Ishikawa (cell line): ENCODE results near the gene POLH.
A peak's percentile ranks its signal among the peaks of the same experiment; 100 is the strongest.

Source experiments
- CEBPB ChIP-seq: IDR thresholded peaks from 2 replicates; pipeline ENCODE4 v1.6.1; 2012
- CREB1 ChIP-seq: IDR thresholded peaks from 2 replicates; pipeline ENCODE4 v1.6.1; 2012; ENCODE audit warnings: low read depth
- EGR1 ChIP-seq: IDR thresholded peaks from 2 replicates; pipeline ENCODE4 v1.6.1; 2012
- EP300 ChIP-seq: IDR thresholded peaks from 2 replicates; pipeline ENCODE4 v1.6.1; 2012; ENCODE audit warnings: borderline replicate concordance
- FOXM1 ChIP-seq: IDR thresholded peaks from 2 replicates; pipeline ENCODE4 v1.6.1; 2012; ENCODE audit warnings: low read depth, borderline replicate concordance
- MAX ChIP-seq: IDR thresholded peaks from 2 replicates; pipeline ENCODE4 v1.6.1; 2012
- NFIC ChIP-seq: IDR thresholded peaks from 2 replicates; pipeline ENCODE4 v1.6.1; 2012
- RAD21 ChIP-seq: IDR thresholded peaks from 2 replicates; pipeline ENCODE4 v1.6.1; 2012; ENCODE audit warnings: low read depth
- REST ChIP-seq: IDR thresholded peaks from 2 replicates; pipeline ENCODE4 v1.6.1; 2012; ENCODE audit warnings: low read depth, mild to moderate bottlenecking
- TAF1 ChIP-seq: IDR thresholded peaks from 2 replicates; pipeline ENCODE4 v1.6.1; 2012; ENCODE audit warnings: low read depth, mild to moderate bottlenecking
- TCF12 ChIP-seq: IDR thresholded peaks from 2 replicates; pipeline ENCODE4 v1.6.1; 2012; ENCODE audit warnings: low read depth
- TEAD4 ChIP-seq: IDR thresholded peaks from 2 replicates; pipeline ENCODE4 v1.6.1; 2012
- YY1 ChIP-seq: IDR thresholded peaks from 2 replicates; pipeline ENCODE4 v1.6.1; 2012; ENCODE audit warnings: low read depth
- ZBTB7A ChIP-seq: IDR thresholded peaks from 2 replicates; pipeline ENCODE4 v1.6.1; 2012; ENCODE audit warnings: low read depth
- TF ChIP-seq, protein P1 (sequence below): IDR thresholded peaks from 2 replicates; pipeline ENCODE4 v1.6.1; 2012

The POLH gene

GRCh38 chr6:43628393-43629103 lies 52.6 kb downstream of the POLH start:
- TF ChIP-seq TAF1 = no peak
- TF ChIP-seq ZBTB7A = peak; percentile 87; the same call in 1 of the 2 replicates
- TF ChIP-seq TCF12 = no peak
- no peak for TF ChIP-seq MAX

DNA sequence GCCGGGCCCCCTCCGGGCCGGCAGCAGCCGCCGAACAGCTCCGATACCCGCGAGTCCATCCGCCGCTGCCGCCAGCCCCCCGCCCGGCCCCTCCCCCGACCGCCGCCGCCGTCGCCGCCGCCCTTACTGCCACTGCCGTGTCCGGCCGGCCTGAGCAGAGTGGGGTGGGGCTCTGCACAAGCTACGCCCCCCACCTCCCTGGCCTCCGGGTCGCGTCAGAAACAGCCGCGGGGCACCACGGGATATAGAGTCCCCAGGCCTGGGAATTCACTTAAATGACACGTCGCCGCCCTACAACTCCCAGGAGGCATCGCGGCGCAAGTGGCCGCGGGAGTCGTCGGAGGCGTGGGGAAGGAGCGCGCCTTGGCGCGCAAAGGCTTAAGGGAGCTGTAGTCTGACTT lies 53.1 kb downstream of the POLH start, which contains the start of gene GTPBP2:
Gene GTPBP2, minus strand, starts transcription at position 161 of the 401 bp plus-strand sequence. Its CDS starts 102 bp downstream, at position 59.
- TF ChIP-seq TCF12 = peak; percentile 48; the same call in 1 of the 2 replicates
- TF ChIP-seq TEAD4 = no peak
- TF ChIP-seq YY1 = peak; percentile 55; the same call in 1 of the 2 replicates
- TF ChIP-seq, protein P1, sequence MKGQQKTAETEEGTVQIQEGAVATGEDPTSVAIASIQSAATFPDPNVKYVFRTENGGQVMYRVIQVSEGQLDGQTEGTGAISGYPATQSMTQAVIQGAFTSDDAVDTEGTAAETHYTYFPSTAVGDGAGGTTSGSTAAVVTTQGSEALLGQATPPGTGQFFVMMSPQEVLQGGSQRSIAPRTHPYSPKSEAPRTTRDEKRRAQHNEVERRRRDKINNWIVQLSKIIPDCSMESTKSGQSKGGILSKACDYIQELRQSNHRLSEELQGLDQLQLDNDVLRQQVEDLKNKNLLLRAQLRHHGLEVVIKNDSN = peak; percentile 35; the same call in 1 of the 2 replicates
- no peak for TF ChIP-seq ZBTB7A
- no peak for TF ChIP-seq MAX
- TF ChIP-seq CREB1 = peak; percentile 91
- TF ChIP-seq TAF1 = peak; percentile 25
- TF ChIP-seq NFIC = 0 out of 2 replicates have a peak, but pooled peaks have one; percentile 7

GRCh38 chr6:43629505-43630300 lies 53.7 kb downstream of the POLH start:
- TF ChIP-seq CEBPB = peak; percentile 95
- TF ChIP-seq NFIC = peak; percentile 87
- TF ChIP-seq EP300 = no peak
- TF ChIP-seq EGR1 = no peak
- TF ChIP-seq ZBTB7A = no peak
- TF ChIP-seq MAX = peak; percentile 77; the same call in 1 of the 2 replicates
- TF ChIP-seq, protein P1 = peak; percentile 7; the same call in 1 of the 2 replicates
- no peak for TF ChIP-seq YY1
- TF ChIP-seq REST = no peak
- TF ChIP-seq FOXM1 = peak; percentile 88
- no peak for TF ChIP-seq TEAD4
- 0 out of 2 replicates have a peak, but pooled peaks have one; percentile 33 for TF ChIP-seq TCF12
- 0 out of 2 replicates have a peak, but pooled peaks have one; percentile 19 for TF ChIP-seq RAD21
- no peak for TF ChIP-seq CREB1
- TF ChIP-seq TAF1 = no peak; the same call in 1 of the 2 replicates

GRCh38 chr6:43630980-43631619 lies 55.1 kb downstream of the POLH start:
- TF ChIP-seq TAF1 (no peak), YY1 (no peak), CEBPB (no peak), ZBTB7A (no peak), RAD21 (no peak), EP300 (no peak), TCF12 (no peak), MAX (no peak), EGR1 (no peak), NFIC (no peak), REST (no peak)
- TF ChIP-seq, protein P1 = no peak
